Transverse colon (tissue), 4 donors: ENCODE measurements around the gene PLXNA3.

Source experiments
- POLR2A ChIP-seq: fragments of 450-650 bp; IDR thresholded peaks from one replicate; pipeline ENCODE4 v1.6.1; 2016; ENCODE audit warnings: antibody characterized with exemption, mild to moderate bottlenecking, moderate library complexity
- POLR2AphosphoS5 ChIP-seq, 3 donors: sonication (generic); formaldehyde crosslinking; IDR thresholded peaks; one replicate each; pipeline ENCODE4 v1.6.1; 2016; ENCODE audit warnings: antibody characterized with exemption in 3 of 3
- TF ChIP-seq, protein P1 (sequence below), 5 experiments: fragments of 200-600 bp in 3 of 5; fragments of 450-650 bp in 2 of 5; sonication (generic) in 3 of 5; IDR thresholded peaks; 1 replicate in 2 of 5; 2 replicates in 3 of 5; pipeline ENCODE4 v1.5.1; 2016 to 2017; ENCODE audit warnings: antibody characterized with exemption in 5 of 5, inconsistent platforms in 3 of 5, mild to moderate bottlenecking in 2 of 5, moderate library complexity in 1 of 5

- TF ChIP-seq POLR2A = no peak
- TF ChIP-seq, protein P1, sequence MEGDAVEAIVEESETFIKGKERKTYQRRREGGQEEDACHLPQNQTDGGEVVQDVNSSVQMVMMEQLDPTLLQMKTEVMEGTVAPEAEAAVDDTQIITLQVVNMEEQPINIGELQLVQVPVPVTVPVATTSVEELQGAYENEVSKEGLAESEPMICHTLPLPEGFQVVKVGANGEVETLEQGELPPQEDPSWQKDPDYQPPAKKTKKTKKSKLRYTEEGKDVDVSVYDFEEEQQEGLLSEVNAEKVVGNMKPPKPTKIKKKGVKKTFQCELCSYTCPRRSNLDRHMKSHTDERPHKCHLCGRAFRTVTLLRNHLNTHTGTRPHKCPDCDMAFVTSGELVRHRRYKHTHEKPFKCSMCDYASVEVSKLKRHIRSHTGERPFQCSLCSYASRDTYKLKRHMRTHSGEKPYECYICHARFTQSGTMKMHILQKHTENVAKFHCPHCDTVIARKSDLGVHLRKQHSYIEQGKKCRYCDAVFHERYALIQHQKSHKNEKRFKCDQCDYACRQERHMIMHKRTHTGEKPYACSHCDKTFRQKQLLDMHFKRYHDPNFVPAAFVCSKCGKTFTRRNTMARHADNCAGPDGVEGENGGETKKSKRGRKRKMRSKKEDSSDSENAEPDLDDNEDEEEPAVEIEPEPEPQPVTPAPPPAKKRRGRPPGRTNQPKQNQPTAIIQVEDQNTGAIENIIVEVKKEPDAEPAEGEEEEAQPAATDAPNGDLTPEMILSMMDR (IDR thresholded peaks at IDR 0.05) = no peak
- no peak for TF ChIP-seq POLR2AphosphoS5 (IDR thresholded peaks at IDR 0.05)
Observed at GRCh38 chrX:154477891-154478477, 19.9 kb downstream of the PLXNA3 start.
